Activated T-cell treated with anti-CD3 and anti-CD28 coated beads, Interleukin-2, amount 50 U/mL, for 72 hours (primary cell): Measurements from ENCODE around the gene ITFG1. TPM values are rescaled to one million over a fixed set of nuclear protein-coding genes. Genes with fewer than 3 reads are reported as not detected.

ENCODE experiments used
- ATAC-seq, 2 donors: fragments of 150-1000 bp; cut with Tn5 transposase; replicated peaks in 1 of 2; 2 replicates each; pipeline ENCODE4 v1.10.0; 2021; ENCODE audit warnings: moderate library complexity in 2 of 2, mild to moderate bottlenecking in 1 of 2
- DNase-seq, 2 donors: peaks; one replicate each; pipeline ENCODE4 v3.0.0; 2021 to 2022; ENCODE audit warnings: mixed read lengths in 1 of 2
- H3K27ac Mint-ChIP-seq: one replicate; pipeline ENCODE4 v1.8.0; 2022; ENCODE audit warnings: mild to moderate bottlenecking, moderate library complexity, mixed read lengths
- H3K27me3 Mint-ChIP-seq: one replicate; pipeline ENCODE4 v1.8.0; 2022; ENCODE audit warnings: low read depth, mixed read lengths
- H3K36me3 Mint-ChIP-seq, 2 donors: one replicate each; pipeline ENCODE4 v1.8.0; 2022; ENCODE audit warnings: mixed read lengths in 2 of 2, mild to moderate bottlenecking in 1 of 2; ENCODE audit not compliant: insufficient read depth in 2 of 2
- H3K4me1 Mint-ChIP-seq: one replicate; pipeline ENCODE4 v1.8.0; 2022; ENCODE audit warnings: low read depth, mixed read lengths
- H3K4me3 Mint-ChIP-seq, 2 donors: one replicate each; pipeline ENCODE4 v1.8.0; 2022; ENCODE audit warnings: mild to moderate bottlenecking in 2 of 2, mixed read lengths in 2 of 2, moderate library complexity in 2 of 2
- H3K9me3 Mint-ChIP-seq, 2 donors: one replicate each; pipeline ENCODE4 v1.8.0; 2022; ENCODE audit warnings: mixed read lengths in 2 of 2
- total RNA-seq, 2 donors: library from RNA; stranded (reverse); gene quantifications; one replicate each; pipeline ENCODE4 v1.2.3, GENCODE V29; 2022

The ITFG1 gene
- total RNA-seq, 2 donors from 2014 or later: 23.4 to 27.3 TPM

DNA sequence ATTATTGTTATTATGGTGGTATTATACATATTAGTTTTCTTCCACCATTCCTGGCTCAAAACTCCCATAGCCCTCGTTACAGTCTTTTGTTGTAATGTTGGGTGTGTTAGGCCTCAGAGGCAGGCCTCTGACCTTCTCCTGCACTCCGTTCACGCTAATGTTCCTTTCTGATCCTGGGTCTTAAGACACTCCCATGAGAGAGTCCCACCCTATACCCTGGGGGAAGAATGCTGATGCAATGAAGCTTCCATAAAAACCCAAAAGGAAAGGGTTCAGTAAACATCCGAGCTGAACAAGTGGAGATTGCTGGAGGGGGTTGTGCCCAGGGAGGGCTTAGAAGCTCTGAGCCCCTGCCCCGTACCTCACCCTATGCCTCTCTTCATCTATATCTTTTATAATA is 175.9 kb downstream of the ITFG1 start:
- Mint-ChIP-seq H3K36me3 (peaks cover 3% of the 10 kb centered on the region in 2 donors), H3K9me3 (peaks cover 0 to 3% of the 10 kb centered on the region in 2 donors), H3K27me3 (no peaks in the 10 kb centered on the region), H3K4me3 (no peak overlapping the region), H3K27ac (no peak overlapping the region), H3K4me1 (no peaks in the 10 kb centered on the region)
- no peak for ATAC-seq
- no peak for DNase-seq

DNA sequence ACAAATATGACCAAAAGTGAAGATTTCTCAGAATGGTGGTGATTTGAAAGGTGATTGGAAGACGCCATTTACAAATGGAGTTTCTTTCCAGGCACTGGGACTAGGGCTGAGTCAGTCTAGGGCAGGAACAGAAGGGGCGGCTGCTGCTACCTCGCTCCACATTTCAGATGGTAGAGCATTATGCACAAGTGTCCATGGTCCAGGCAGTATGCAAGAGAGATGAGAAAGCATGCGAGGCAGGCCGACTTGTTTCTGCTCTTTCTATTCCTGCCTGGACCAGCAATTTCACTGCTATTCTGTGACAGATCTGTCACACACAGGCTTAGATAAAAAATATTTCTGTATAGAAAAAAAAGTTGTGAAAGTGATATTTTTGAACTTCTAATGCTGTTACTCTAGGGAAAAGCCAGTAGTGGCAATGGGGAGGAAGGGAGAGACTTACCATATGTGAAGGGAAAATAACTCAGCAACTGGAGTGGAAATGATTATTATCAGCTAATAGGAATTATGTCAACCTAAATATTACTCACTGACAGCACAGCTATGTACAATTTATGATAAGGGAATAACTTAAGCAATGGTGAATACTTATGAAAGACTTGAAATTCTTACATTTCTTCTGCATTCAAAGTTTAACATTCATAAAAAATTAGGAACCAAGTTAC is 182.4 kb downstream of the ITFG1 start:
- H3K27me3 Mint-ChIP-seq: no peaks in the 10 kb centered on the region
- H3K36me3 Mint-ChIP-seq: peaks cover 0 to 2% of the 10 kb centered on the region in 2 donors
- H3K4me1 Mint-ChIP-seq: no peaks in the 10 kb centered on the region
- no peak overlapping the region for H3K27ac Mint-ChIP-seq
- no peaks in the 10 kb centered on the region for H3K9me3 Mint-ChIP-seq
- ATAC-seq (no peak), DNase-seq (no peak)
- H3K4me3 Mint-ChIP-seq: no peak overlapping the region

DNA sequence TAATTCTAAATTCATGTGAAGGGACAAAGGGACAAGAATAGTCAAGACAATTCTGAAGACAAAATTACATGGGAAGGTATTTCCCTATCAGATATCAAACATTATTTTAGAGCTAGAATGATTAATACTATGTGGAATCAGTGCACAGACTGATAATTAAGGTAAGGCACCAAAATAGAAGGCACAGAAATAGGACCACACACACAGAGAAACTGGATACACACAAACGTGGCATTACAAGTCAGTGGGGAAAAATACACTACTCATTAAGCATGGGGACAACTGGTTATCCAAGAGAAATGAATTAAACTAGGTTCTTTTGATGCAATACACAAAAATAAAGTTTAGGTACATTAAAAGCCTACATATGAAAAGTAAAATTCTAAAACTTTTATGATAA is 184.3 kb downstream of the ITFG1 start:
- Mint-ChIP-seq H3K27me3 (no peaks in the 10 kb centered on the region), H3K4me1 (no peaks in the 10 kb centered on the region), H3K9me3 (no peaks in the 10 kb centered on the region), H3K36me3 (peaks cover 5 to 7% of the 10 kb centered on the region in 2 donors), H3K27ac (no peak overlapping the region), H3K4me3 (no peak overlapping the region)
- DNase-seq (no peak), ATAC-seq (no peak)

DNA sequence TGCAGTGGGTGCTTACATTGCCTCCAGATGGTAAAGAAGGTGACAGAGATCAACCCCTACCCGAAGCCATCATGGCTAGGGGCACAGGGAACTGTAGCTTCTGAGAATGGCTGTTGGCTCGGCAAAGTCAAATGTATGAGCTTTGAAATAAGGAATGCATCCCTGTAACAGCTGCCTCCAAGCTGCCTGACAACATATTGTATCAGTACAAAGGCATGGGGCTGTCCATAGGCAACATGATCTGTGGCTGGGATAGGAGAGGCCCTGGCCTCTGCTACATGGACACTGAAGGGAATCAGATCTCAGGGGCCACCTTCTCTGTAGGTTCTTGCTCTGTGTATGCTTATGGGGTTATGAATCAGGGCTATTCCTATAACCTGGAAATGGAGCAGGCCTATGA is 197.9 kb downstream of the ITFG1 start:
- Mint-ChIP-seq H3K4me1 (peaks cover 6% of the 10 kb centered on the region), H3K9me3 (no peaks in the 10 kb centered on the region), H3K4me3 (no peak overlapping the region), H3K36me3 (peaks cover 0 to 2% of the 10 kb centered on the region in 2 donors), H3K27me3 (no peaks in the 10 kb centered on the region), H3K27ac (no peak overlapping the region)
- DNase-seq (no peak), ATAC-seq (no peak)

DNA sequence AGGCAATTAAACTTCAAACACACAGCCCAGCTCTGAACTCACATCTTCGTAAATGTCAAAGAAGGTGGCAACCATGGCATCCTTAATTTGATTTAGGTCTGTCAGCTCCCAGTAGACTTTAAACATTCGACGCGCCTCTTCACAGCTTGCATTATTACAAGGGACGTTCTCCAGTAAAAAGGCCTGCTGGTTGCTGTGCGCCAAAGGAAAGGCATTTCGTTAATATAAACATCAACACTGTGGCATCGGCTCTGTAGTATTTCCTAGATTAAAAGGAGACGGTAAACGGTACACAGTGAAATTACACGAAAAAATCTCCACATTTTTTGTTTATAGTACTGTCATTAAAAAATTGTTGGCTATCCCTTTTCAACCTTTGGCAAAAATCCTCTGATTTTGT is 200.4 kb downstream of the ITFG1 start:
- no peak overlapping the region for H3K4me3 Mint-ChIP-seq
- DNase-seq (no peak), ATAC-seq (no peak)

DNA sequence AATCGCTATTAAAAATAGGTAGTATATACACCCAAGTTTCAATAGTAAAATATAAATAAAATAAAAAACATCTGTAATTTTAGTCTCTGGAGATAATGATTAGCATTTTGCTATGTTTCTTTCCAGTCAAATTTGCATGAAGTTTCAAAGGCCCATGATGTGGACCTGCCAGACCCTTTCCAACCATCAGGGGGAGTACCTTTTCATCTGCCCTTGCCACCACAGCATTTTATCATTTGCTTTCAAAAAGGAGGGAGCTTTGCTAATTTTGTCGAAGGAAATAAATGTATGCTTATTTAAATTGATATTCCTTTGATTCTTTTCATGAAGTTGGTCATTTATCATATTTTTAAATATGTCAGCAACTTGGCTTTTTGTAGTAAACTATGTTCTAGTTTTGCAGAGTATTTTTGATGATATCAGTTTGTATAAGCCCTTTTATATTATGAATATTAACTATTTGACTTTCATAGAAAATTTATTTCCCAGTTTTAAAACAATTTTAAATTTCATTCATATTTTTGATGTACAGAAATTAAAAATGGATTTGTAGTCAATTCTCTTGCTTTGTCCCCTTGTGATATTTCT is 201.9 kb downstream of the ITFG1 start:
- peaks cover 2 to 5% of the 10 kb centered on the region in 2 donors for H3K36me3 Mint-ChIP-seq
- no peak for ATAC-seq
- H3K4me3 Mint-ChIP-seq: no peak overlapping the region
- H3K4me1 Mint-ChIP-seq: no peaks in the 10 kb centered on the region
- no peaks in the 10 kb centered on the region for H3K9me3 Mint-ChIP-seq
- peak; percentile 2 to 3 for DNase-seq
- H3K27me3 Mint-ChIP-seq: no peaks in the 10 kb centered on the region
- no peak overlapping the region for H3K27ac Mint-ChIP-seq

More for the DNA sequence above, 200.4 kb downstream of the ITFG1 start:
- Mint-ChIP-seq H3K4me1 (no peaks in the 10 kb centered on the region), H3K36me3 (peaks cover 2 to 5% of the 10 kb centered on the region in 2 donors), H3K27me3 (no peaks in the 10 kb centered on the region), H3K27ac (no peak overlapping the region), H3K9me3 (no peaks in the 10 kb centered on the region)

DNA sequence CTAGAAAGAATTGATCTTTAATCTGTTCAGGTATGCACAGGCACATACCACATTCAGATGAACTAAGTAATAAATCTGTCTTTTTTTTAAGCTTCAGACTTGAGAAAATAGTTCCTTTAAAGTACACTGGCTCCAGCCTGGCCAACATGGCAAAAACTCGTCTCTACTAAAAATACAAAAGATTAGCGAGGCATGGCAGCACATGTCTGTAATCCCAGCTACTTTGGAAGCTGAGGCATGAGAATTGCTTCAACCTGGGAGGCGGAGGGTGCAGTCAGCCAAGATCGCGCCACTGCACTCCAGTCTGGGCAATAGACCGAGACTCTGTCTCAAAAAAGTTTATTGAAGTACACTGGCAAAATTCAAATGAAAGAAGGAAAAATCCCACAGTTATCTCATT is 206.1 kb downstream of the ITFG1 start:
- no peak for ATAC-seq

DNA sequence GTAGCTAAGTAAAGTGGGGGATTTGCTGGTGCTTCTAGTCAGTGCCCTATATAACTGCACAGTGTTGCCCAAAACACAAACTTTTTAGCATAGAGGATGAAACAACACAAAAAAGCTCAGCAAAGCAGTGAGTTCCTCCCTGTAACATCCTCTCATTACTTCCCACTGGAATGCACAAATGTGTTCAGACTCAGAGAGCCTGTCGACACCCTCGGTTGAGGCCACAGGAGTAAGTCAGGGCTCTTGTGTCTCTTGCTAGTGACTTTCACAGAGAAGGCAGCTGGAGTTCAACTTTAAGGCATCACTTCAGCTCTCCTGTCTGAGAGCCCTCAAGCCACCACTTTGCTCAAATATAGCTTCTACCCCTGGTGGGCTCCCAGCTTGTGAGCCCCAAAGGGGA is 209.9 kb downstream of the ITFG1 start:
- H3K9me3 Mint-ChIP-seq: no peaks in the 10 kb centered on the region
- H3K36me3 Mint-ChIP-seq: no peaks in the 10 kb centered on the region
- DNase-seq: no peak
- H3K27ac Mint-ChIP-seq: no peak overlapping the region
- no peaks in the 10 kb centered on the region for H3K4me1 Mint-ChIP-seq
- H3K27me3 Mint-ChIP-seq: no peaks in the 10 kb centered on the region
- ATAC-seq: no peak
- H3K4me3 Mint-ChIP-seq: no peak overlapping the region

More for the DNA sequence above, 206.1 kb downstream of the ITFG1 start:
- no peaks in the 10 kb centered on the region for H3K9me3 Mint-ChIP-seq
- peaks cover 2 to 3% of the 10 kb centered on the region in 2 donors for H3K36me3 Mint-ChIP-seq
- no peak overlapping the region for H3K27ac Mint-ChIP-seq
- H3K4me1 Mint-ChIP-seq: no peaks in the 10 kb centered on the region
- no peak for DNase-seq
- no peaks in the 10 kb centered on the region for H3K27me3 Mint-ChIP-seq
- no peak overlapping the region for H3K4me3 Mint-ChIP-seq

DNA sequence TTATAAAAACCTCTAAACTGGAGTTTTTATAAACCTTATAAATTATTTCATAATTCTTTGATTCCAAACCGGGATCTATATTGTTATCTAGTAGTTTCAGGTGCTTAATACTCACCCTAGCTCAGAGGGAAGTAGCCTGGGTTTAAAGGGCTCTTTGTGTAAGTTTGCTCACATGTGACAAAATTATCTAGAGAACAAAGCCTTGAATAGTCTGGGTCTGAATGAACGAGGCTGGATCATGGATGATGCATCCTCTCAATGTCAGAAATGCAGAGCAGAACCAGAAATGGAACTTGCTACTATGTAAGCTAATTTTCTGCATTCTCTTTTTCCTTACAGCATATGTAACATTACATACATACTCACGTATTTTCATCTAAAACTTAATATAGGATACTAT is 213.2 kb downstream of the ITFG1 start:
- H3K4me1 Mint-ChIP-seq: no peaks in the 10 kb centered on the region
- ATAC-seq (no peak), DNase-seq (no peak)
- no peaks in the 10 kb centered on the region for H3K27me3 Mint-ChIP-seq
- no peaks in the 10 kb centered on the region for H3K36me3 Mint-ChIP-seq
- no peak overlapping the region for H3K27ac Mint-ChIP-seq
- no peaks in the 10 kb centered on the region for H3K9me3 Mint-ChIP-seq
- no peak overlapping the region for H3K4me3 Mint-ChIP-seq

DNA sequence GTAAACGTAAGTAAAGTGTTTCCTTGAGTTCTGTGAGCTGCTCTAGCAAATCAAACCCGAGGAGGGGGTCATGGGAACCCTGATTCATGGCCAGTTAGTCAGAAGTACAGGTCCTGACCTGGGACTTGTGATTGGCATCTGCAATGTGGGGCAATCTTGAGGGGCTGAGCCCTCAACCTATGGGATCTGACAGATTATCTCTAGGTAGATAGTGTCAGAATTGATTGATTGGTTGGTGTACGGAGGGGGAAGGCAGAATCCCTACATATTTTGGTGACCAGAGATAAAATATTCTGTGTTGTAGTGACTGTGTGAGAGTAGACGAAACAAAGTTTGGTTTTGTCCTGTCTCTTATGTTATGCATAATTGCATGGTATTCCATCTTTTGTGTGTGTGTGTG is 216.7 kb downstream of the ITFG1 start:
- DNase-seq (no peak), ATAC-seq (no peak)
- Mint-ChIP-seq H3K4me3 (no peak overlapping the region), H3K36me3 (peaks cover 0 to 1% of the 10 kb centered on the region in 2 donors), H3K4me1 (no peaks in the 10 kb centered on the region), H3K9me3 (no peaks in the 10 kb centered on the region), H3K27me3 (no peaks in the 10 kb centered on the region), H3K27ac (no peak overlapping the region)

DNA sequence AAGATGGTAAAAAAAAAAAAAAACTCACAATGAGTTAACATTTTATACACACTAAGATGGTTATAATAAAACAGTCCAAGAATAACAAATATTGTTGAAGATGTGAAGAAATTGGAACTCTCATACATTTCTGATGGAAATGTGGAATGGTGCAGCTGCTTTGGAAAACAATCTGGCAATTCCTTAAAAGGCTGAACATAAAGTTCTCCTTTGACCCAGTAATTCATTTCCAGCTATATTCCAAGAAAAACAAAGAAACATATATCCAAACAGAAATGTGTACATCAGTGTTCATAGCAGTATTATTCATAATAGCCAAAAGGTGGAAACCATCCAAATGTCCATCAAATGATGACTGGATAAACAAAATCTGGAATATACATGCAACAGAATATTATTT is 219.8 kb downstream of the ITFG1 start:
- peaks cover 0 to 1% of the 10 kb centered on the region in 2 donors for H3K36me3 Mint-ChIP-seq
- no peak overlapping the region for H3K27ac Mint-ChIP-seq
- H3K9me3 Mint-ChIP-seq: no peaks in the 10 kb centered on the region
- no peak for DNase-seq
- no peak overlapping the region for H3K4me3 Mint-ChIP-seq
- H3K27me3 Mint-ChIP-seq: no peaks in the 10 kb centered on the region
- no peaks in the 10 kb centered on the region for H3K4me1 Mint-ChIP-seq
- no peak for ATAC-seq

DNA sequence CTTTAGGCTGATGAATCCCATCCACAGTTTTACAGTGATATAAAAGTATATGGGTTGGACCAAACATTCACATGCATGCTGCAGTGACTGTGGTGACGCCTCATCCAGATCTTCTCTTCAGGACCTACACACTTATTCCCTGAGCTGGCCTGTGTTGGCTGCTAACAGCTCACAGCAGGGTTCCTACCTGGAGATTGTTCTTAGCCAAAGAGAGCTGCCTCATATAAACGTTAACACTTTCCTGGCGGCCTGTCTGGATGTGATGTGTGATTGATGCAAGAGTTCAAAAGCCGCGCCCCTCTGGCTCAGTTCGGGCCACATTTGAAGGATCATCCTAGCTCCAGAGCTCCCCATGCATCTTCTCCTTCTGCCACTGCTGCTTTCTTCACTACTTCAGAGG is 224.1 kb downstream of the ITFG1 start:
- no peaks in the 10 kb centered on the region for H3K9me3 Mint-ChIP-seq
- H3K4me1 Mint-ChIP-seq: no peaks in the 10 kb centered on the region
- H3K27ac Mint-ChIP-seq: no peak overlapping the region
- ATAC-seq (no peak), DNase-seq (no peak)
- no peak overlapping the region for H3K4me3 Mint-ChIP-seq
- peaks cover 0 to 6% of the 10 kb centered on the region in 2 donors for H3K36me3 Mint-ChIP-seq
- H3K27me3 Mint-ChIP-seq: no peaks in the 10 kb centered on the region

DNA sequence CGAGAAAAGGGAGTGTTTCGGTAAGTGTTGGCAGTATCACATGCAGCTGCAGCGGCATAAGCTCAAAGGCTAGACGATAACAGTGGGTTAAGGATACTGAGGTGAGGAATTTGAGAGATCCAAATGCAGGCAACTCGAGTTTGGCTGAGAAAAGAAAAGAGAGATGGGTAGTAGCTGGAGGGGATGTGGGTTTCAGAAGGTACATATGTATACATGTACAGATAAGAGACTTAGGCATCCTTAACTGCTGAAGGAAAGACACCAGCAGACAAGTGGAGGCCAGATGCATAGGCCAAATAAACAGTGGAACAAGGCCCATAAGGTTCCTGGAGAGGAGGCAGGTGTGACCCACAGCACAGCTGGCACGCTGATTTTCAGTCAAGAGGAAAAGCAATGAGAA is 230.6 kb downstream of the ITFG1 start:
- H3K9me3 Mint-ChIP-seq: no peaks in the 10 kb centered on the region
- DNase-seq: no peak
- no peaks in the 10 kb centered on the region for H3K27me3 Mint-ChIP-seq
- peaks cover 3 to 9% of the 10 kb centered on the region in 2 donors for H3K36me3 Mint-ChIP-seq
- H3K27ac Mint-ChIP-seq: no peak overlapping the region
- H3K4me3 Mint-ChIP-seq: no peak overlapping the region
- ATAC-seq: no peak
- no peaks in the 10 kb centered on the region for H3K4me1 Mint-ChIP-seq
